AG20443 (cell line): Measurements from ENCODE around the gene CYP2W1.
"Not testable (repeated sequence)": the region's sequence is repeated elsewhere in the genome, so short reads cannot be mapped to it uniquely, and the experiment has no call there.

Experiments
- DNase-seq: peaks from one replicate; pipeline ENCODE4 v3.0.0; 2012; ENCODE audit warnings: low spot score, mixed read lengths

The CYP2W1 gene, protein sequence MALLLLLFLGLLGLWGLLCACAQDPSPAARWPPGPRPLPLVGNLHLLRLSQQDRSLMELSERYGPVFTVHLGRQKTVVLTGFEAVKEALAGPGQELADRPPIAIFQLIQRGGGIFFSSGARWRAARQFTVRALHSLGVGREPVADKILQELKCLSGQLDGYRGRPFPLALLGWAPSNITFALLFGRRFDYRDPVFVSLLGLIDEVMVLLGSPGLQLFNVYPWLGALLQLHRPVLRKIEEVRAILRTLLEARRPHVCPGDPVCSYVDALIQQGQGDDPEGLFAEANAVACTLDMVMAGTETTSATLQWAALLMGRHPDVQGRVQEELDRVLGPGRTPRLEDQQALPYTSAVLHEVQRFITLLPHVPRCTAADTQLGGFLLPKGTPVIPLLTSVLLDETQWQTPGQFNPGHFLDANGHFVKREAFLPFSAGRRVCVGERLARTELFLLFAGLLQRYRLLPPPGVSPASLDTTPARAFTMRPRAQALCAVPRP

DNA sequence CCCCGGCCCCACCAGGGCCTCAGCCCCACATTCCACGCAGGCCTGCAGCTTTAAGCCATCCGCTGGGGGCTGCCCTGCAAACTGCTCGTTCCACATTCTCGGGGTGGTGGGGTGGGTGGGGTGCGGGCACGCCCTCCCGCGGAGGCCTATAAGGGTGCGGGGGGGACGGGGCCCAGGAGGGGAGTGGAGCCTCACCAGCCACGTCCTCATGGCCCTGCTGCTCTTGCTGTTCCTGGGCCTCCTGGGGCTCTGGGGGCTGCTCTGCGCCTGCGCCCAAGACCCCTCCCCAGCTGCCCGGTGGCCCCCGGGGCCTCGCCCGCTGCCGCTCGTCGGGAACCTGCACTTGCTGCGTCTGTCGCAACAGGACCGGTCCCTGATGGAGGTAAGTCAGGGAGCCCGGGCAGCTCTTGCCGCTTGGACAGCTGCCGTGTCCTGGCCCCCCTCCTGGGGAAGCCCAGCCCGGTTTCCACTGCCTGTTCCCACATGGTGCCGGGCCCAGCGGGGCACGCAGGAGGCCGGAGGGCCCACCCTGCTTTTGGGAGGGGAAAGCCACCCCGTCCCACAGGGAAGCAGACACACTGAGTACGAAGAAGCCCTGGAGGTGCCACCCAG, at the start of gene CYP2W1:
CYP2W1 (plus strand) TSS at position 178 of the 612 bp plus-strand sequence; CDS start at position 209, 31 bp downstream.
- no peak for DNase-seq

GRCh38 chr7:934469-935163, 48.4 kb upstream of the CYP2W1 start:
- no peak for DNase-seq

DNA sequence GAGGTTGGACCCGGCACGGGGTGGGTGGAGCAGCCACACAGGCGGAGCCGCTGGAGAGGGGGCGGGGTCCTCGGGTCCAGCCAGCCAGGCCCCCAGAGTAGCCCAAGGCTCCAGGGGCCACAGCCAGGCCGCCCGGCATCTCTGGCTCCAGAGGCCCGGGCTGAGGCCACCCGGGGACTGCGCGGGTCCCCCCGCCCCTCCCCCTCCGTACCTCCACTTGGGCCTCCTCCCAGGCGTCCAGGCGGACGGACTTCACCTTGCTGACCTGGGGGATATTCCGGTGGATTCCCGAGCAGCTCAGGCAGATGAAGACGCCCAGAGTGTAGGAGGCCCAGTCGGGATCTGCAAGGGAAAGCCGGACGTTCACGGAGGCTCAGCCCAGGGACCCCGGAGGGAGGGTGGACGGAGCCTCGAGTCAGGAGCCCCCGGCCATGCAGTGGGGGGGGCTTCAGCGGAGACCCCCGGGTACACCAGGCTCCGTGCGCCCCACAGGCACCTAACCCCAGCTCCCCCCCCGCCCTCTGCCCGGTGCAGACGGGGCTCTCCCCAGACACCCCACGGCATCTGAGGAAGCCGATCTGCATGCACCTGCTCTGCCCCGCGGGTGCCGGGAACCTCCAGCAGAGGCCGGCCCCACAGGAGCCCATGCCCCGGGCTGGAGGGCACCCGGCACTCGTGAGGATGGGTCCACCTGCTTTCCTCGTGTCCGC, 47.7 kb upstream of the CYP2W1 start:
- DNase-seq, result no peak

- no peak for DNase-seq
Observed at GRCh38 chr7:935874-936385, 47.1 kb upstream of the CYP2W1 start.

GRCh38 chr7:936386-937054, 46.5 kb upstream of the CYP2W1 start:
- no peak for DNase-seq

GRCh38 chr7:937856-938484, 45.0 kb upstream of the CYP2W1 start:
- no peak for DNase-seq

DNA sequence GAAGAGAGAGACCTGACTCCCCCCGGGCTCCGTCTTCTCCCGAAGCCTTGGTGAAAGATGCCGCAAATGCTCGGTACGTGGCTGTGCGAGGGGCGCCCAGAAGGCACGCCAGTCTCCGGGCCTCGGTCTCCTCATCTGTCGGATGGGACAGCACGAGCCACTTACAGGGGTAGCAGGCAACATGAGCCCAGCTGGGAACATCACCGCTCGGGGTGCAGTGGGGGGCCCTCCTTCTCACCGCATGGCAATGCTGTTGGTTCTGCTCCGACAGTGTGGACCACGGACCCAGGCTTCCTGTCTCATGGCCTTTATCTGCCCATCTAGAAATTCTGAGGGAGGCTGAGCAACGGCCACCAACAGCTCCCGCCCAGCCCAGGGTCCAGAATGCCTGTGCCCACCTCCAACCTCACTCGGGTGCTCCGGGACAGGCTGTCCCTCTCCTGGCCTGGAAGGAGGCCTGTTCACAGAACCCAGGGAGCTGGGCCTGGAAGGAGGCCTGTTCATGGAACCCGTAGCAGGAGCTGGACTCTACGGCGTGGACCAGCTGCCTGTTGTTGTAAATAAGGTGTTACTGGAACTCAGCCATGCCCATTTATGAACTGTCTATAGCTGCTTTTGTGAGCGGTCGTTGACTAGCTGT, 44.3 kb upstream of the CYP2W1 start:
- no peak for DNase-seq

DNA sequence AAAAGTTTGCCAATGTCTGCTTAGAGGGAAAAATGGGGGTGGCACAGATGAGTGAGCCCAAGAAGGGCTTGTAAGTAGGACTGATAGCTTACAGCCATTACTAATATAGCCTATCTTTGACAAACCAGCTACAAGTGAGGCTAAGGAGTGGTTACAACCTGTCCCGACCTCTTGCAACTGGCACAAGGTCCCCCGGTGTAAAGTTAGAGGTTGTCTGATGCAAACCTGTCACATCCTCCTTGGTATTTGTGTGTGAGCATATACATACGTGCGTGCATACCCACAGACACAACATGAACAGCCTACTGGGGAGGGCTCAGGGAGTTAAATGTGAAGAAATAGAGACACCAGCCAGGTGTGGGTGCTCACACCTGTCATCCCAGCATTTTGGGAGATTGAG, 43.1 kb upstream of the CYP2W1 start:
- DNase-seq, result no peak

GRCh38 chr7:940599-941408, 42.2 kb upstream of the CYP2W1 start:
- DNase-seq, result no peak

- not testable (repeated sequence) for DNase-seq
Observed at GRCh38 chr7:943793-944192, 39.2 kb upstream of the CYP2W1 start.

DNA sequence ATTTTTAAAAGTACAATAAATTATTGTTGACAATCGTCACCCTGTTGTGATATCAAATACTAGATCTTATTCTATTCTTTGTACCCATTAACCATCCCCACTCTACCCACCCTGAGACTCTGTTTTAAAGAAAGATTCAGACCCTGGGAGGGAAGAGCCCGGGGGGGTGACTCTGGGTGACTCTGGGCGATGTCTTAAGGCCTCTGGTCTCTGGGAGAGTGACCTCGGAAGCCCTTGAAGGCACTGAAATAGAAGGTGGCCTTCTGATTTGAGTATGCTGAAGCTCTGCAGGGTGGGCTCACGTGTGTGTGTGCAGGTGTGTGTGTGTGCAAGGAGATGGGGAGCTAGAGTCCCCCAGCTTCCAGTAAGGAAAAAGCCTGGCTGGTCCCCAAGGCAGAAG, 38.2 kb upstream of the CYP2W1 start:
- no peak for DNase-seq

DNA sequence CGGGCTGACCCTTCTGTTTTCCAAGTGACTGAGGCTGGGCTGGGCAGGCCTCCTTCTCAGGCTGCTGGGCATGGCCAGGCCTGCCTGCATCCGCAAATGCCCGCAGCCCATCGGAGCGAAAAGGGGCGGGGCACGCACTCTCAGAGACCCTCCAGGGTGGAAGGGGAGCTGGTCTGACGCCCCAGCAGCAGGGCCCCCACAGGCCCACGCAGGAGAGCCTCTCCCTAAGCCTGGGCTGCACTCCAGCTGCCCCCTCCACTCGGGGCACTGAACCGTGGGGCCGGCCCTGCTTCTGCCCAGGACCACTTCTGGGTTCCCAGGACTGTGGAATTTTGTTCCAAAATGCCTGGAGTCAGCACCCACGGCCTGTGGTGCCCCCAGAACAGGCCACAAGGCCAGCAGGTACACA, 37.8 kb upstream of the CYP2W1 start:
- DNase-seq, result no peak

- DNase-seq, result no peak
Observed at GRCh38 chr7:945556-946255, 37.3 kb upstream of the CYP2W1 start.

- no peak for DNase-seq
Observed at GRCh38 chr7:946256-946996, 36.6 kb upstream of the CYP2W1 start.

- DNase-seq, result no peak
Observed at GRCh38 chr7:947391-948210, 35.4 kb upstream of the CYP2W1 start.

GRCh38 chr7:949021-949934, 33.7 kb upstream of the CYP2W1 start:
- no peak for DNase-seq
